GM18520 (cell line): Measurements from ENCODE around the gene SH3YL1.
"Not testable (repeated sequence)": the region's sequence is repeated elsewhere in the genome, so short reads cannot be mapped to it uniquely, and the experiment has no call there.

Experiments used
- ATAC-seq: cut with Tn5 transposase; IDR thresholded peaks from one replicate; pipeline ENCODE4 v1.9.1; 2021; ENCODE audit not compliant: unreplicated experiment

SH3YL1 gene

GRCh38 chr2:184695-185094, 79.1 kb downstream of the SH3YL1 start:
- no peak for ATAC-seq

DNA sequence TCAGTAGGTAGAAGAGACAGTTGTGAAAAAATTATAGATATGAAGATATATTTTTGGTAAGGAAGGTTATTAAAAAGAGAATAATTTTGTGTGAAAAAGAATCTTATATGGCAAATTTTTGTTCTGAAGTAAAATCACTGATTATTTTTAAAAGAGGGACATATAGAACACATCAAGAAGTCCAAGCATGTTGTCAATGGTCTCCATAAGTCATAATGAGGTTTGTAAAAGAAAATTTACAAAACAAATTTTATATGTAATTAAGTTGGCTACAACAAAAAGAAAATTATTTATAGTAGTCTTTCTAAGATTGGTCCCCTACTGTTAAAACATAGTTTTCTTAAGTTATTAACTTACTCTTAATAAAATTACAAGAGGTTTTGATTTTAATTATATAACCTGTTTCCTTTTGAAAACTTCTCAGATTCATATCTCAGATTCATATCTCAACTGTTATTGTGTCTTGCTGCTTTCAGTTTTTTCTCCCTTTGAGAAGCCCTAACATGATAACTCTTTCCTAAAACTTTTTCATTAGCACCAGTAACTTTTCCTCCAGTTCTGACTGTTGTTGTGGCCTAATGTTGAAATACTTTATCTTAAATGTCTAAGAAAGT, 81.2 kb downstream of the SH3YL1 start:
- no peak for ATAC-seq

DNA sequence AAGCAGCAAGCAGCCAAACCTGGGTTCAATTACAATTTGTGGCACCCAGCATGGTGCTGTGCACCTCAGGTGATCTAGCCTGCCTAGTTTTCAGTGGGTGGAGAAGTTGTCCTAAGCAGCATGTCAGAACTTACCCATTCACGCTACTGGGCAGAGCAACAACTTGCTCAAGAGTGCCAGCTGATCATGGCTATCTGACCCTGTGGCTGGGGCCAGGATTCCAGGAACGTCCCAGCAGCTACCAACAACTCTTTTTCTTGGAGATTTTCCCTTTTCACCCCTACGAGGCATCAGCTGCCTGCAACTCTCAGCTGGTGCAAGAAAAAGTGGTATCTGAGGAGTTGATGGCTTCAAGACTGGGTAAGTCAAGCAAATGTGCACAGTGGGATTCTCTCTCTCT, 83.5 kb downstream of the SH3YL1 start:
- no peak for ATAC-seq

DNA sequence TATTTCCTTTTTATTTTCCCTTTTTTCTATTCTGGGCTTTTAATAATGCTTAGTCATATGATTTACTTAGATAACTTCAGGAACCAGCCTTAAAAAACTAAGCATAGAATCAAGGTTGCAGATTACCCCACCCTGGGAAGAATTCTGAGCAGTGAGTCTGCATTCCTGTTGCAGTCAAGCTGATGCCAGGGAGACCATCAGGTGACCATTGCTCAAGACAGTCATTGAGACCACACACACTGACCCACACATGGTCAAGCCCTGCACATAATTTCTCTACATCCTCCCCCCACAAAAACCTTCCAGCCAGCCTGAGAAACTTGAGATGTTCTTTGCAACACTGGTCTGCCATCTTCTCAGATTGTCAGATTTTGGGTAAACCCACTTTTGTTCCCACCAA, 83.9 kb downstream of the SH3YL1 start:
- ATAC-seq = no peak

- no peak for ATAC-seq
These were observed 86.1 kb downstream of the SH3YL1 start for GRCh38 chr2:177733-178132.

GRCh38 chr2:176917-177316, 86.9 kb downstream of the SH3YL1 start:
- no peak for ATAC-seq

DNA sequence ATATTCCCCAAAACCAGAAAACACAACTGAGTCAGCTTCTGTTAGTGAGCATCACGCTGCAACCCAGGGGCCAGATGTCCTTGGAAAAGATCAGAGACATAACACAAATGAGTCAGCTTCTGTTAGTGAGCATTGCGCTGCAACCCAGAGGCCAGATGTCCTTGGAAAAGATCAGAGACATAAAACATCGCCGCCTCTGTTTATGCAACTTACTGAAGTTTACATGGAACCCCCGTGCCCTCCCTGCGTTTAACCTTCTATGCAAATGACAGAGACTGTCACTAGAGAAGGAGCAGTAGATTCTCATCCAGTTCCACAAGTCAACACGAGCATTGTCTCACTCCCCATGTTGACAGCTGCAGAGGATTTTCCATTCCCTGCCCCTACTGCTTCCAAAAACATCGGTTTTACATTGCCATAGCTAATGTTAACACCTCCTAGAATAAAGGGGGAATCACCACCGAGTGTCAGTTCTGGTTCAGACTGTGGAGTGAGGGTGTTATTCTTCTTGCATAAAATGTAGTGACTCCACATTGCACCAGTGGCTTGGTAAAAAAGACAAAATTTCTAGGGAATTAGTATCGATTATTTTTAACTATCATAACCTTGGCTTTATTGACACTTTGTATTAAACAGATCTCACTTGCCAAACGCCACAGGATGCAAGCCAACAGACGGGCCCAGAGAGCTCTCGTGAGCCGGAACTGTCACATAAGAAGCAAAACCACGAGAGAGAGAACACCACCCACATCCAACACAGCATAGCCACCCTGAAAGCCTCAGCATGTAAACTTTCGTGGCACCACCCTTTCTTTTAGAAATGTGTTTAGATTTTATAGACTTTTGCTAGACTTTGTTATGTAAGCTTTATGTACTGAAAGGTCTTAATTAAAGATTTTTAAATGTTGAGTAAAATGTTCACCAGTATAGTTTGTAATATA, 87.7 kb downstream of the SH3YL1 start:
- ATAC-seq = no peak

- ATAC-seq = no peak
These were observed 88.6 kb downstream of the SH3YL1 start for GRCh38 chr2:175161-175786.

DNA sequence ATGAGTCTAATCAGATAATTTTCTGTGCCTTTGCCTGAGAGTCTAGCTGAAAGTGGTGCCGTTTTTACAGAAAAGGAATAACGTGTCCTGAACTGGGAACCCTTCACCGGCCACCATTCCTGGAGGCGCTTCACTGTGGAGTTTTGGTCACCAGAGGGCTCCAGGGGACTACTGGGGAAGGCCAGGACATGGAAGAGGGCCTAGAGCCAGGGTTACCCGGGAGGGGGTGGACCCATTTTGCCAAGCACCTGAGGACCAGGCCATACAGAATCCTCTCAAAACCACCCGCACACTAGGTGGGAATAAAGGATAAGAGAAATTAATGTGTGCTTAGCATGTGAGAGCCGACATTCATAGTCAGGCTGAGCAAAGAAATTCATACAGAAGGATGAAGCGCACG, 91.7 kb downstream of the SH3YL1 start:
- ATAC-seq = not testable (repeated sequence)

DNA sequence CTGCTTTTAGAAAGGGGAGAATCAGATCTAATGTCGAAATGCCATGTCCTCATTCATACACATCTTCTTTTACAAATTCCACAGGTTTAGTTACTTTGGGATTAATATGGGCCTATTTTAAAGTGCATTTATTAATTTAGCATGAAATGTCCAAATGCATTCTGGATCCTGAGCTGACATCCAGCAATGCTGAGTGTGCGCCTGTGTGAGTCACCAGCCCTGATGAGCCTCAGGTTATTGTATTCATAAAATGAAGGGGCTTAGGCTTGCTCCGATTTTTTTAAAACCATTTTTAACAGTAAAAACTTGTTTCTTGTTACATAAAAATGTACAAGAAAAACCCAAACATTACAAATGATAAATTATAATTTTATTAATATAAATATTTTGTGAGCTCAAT, 94.1 kb downstream of the SH3YL1 start:
- no peak for ATAC-seq
